Cortex of kidney (tissue), 1 donor: ENCODE results near the gene P4HA2.

Experiments used
- DNase-seq: peaks from one replicate; lab custom pipeline; 2025; lab: John Stamatoyannopoulos, UW

P4HA2 gene

DNA sequence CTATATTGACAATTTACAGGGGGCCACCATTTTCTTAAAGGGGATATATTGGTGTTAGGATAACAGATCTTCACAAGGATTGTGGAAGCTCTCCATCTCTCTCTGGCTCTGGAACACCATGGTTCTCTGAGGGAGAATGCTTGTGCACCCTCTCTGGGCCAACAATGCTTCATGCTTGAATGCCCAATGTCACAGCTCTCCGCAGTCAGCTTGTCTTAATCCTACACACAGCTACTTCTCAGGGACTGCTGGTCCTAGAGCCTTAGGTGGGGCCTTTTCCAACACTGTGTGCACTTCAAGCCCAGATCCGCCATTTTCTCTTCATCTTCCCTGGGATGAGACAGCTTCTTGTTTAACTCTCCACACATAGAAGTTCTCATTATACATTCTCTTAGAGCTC lies 22.9 kb upstream of the P4HA2 start:
- no peak for DNase-seq

DNA sequence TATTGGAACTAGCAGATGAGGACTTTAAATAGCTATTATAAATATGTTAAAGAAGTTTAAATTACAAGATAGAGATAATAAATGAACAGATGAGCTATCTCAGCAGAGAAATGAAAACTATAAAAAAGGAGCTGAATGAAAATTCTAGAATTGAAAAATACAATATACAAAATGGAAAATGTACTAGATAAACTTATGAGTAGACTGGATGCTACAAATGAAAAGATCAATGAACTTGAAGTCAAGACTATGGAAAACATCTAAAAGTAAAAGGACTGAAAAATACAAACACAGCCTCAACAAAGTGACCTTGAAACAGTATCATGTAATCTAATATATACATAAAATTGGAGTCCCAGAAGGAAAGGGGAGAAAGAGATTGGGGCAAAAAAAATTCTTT lies 19.2 kb upstream of the P4HA2 start:
- DNase-seq: no peak

DNA sequence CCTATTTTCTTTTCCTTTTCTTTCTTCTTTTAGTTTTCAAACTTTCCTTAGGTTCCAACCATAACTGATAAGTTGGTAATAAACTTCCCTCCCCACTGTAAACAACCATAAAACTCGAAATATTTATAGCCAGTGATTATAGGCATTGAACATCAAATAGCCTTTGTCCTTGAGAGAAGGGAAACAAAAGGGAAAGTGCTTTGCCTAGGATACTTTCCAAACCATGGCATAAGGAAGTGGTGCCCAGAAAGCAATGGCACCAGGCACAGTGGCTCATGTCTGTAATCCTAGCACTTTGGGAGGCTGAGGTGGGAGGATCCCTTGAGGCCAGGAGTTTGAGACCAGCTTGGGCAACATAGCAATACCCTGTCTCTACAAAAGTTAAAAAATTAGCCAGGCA lies 17.9 kb upstream of the P4HA2 start:
- no peak for DNase-seq

DNA sequence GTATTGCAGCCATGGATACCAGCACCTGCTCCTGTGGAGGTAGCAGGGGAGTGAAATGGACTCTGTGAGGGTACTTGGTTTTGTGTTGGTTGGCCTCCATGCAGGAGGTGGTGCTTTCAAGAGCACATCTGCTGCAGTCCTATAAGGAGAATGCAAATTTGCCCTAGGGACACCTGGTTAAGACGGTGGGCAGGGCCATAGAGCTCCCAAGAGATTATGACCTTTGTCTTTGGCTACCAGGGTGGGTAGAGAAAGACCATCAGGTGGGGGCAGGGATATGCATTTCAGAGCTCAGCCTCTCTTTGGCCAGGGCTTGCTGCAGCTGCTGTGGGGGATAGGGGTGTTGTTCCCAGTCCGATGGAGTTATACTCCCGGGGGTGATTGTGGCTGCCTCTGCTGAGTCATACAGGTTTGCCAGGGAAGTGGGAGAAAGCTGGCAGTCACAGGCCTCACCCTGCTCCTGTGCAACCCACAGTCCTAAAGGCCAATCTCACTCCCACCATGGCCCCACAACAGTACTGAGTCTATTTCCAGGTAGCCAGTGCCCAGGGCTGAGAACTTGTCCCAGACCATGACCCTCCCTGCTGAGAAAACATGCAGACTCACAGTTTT lies 15.8 kb upstream of the P4HA2 start:
- DNase-seq: no peak

DNA sequence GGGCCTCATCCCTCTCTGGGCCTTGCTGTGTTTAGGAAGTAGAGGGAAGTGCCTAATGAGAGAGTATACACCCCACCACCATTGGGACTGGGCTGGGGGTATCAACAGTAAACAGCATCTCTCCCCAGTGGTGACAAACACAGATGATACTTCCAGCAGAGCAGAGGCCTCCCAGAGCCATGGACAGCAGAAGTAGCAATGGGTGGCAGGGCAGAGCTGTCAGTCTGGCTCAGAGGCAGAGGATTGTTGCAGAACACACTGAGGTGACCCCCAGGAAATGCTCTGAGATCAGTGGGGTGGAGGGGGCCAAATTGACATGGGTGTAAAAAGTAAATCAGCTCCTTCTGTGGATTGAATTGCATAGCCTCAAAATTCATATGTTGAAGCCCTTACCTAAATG lies 12.1 kb upstream of the P4HA2 start:
- DNase-seq: no peak

DNA sequence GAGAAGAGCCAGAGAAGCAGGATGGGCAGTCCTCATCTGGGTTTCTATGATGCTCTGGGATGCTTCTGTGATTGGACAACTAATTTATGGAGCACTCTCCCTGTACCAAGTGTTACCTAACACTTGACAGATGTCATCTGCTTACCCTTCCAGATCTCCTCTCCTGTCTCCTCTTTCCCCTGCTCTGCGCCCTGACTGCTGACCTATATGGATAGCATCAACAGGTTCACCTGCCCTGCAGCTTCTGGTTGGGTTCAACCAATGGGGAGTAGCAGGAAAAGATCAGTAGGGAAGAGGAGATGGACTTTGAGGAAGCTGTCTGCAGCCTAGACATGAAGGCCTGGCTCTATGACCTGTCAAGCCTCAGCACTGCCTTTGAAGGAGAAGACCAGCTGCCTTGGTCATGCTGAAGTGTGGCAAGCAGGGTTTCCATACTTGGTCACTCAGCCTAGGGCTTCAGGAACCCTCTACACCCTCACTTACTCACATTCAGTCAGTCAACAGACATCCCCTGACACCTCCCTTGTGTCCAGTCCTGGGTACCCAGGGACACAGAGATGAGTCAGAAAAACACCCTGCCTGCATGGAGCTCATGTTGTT lies 11.3 kb upstream of the P4HA2 start:
- DNase-seq: no peak

DNA sequence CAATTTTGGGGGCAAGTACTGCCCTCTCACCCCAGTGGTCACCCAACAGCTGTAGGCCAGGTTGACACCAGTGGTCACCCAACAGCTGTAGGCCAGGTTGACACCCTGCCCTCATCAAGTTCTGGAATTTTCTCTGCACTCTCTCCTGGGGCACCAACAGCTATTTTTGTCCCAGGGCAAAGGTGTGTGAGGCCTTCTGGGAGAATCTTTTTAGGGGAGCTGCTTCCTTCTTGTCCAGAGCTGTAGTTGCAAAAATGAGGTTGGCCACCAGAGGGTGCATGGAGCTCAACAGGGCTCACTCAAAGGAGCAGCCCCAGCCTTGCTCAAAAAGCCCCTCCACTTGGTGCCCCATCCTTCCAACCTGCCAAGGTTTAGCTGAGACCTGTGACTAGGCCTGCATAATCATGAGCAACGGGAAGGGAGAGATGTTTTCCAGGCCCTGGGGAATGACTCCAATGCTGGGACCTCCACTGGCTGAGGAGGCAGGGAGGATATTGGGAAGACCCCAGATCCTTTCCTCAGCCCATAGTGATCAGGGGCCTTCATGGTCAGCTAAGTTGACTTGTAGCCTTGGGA lies 10.6 kb upstream of the P4HA2 start:
- DNase-seq: no peak

DNA sequence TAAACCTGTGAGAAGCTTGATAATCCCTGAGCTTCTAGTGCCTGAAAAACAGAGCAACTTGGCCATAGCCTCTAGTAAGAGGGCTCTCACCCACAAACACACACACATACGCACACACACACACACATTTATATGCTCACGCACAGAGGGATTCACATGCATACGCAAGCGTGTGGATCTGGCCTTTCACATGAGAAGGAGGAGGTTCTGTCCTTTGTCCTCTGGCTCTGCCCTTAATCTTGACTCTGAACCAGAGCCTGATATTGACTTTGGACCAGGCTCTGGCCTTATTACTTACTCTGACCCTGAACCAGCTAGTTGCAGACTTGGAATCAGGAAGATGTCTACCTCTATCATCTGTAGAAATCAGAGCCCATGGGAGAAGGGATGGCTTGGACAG lies 10.0 kb upstream of the P4HA2 start:
- DNase-seq: no peak

DNA sequence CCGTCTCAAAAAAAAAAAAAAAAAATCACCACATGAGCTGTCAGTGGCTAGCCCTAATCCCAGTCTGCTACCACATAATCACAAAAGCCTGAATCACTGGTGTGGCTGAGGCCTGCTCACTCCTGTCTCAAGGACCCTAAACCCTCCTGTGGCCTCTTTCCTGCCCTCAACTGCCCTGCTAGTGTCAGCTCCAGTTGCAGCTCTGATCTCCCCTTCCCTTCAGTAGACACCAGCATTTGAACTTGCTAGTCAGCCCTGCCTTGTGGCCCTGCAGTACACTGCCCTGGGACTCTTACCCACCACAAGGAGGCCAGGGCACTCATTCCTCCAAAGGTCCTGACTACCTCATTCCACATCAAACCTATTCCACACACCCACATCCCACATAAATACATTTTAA lies 9.5 kb upstream of the P4HA2 start:
- no peak for DNase-seq

DNA sequence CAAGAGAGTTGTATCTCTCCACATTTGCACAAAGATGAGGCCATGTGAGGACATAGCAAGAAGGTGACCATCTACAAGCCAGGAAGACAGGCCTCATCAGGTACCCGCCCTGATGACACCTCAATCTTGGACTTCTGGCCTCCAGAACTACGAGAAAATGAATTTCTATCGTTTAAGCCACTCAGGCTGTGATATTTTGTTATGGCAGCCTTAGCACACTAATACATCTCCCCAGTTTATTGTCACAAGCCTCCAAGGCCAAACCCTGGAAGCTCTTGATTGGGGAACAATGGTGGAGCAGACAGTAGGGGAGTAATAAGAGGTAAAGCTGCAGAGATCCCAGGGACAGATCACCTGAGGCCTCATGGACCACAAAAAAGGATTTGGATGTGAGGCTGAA lies 7.7 kb upstream of the P4HA2 start:
- DNase-seq: no peak

DNA sequence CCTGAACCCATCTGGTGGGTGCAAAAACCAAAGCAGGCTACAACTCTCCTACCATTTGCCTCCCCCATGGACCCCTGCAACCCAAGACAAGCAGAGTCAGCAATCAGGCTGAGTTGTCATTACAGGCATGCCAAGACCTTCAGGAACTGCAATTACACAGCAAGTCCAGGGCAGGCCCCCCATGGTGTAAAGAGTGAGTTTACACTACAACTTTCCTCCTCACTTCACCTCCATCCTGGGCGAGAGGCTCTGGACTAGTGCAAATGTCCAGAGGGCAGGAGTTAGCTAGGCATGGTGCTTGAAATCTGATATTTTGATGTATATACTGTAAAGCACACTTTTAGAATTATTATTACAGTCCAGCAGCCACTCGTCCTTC lies 7.0 kb upstream of the P4HA2 start:
- DNase-seq: no peak

DNA sequence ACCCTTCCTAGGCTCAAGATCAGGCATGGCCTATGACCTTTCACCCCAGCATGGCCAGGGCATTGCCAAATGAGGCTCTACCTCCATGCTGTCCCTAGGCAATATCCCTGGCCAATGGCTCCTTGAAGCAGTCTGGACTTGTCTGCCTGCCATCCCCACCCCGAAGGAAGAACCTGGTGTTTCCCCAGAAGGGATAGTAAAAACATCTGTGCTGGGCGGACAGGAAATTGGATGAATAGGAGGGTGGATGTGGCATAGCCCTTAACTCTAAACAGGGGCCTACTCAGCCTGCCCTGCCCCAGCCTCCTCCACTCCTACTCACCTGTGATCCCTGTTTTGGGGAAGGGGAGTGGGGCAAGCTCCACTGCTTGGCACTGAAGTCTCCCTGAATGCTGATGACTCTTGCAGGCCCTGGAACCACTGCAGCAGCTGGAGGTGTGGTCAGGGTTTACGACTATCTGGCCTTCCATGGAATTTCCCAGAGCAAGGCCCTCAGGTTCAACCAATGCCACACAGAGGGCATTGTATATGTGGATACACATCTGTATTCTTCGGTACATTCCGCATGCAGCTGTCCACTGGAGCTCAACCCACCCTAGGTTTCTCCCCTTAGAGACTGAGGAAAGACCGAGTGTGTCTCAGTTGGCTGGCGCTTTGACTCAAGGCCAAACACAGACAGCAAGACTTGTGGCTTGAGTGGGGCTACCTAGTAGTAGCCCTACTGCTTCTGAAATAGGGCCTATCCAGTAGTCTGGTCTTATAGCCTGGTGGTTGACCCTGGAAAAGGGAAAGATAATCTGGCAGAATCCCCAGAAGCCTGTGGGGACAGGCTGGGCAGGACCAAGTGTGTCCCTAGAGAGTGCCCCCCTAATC lies 6.4 kb upstream of the P4HA2 start:
- no peak for DNase-seq

DNA sequence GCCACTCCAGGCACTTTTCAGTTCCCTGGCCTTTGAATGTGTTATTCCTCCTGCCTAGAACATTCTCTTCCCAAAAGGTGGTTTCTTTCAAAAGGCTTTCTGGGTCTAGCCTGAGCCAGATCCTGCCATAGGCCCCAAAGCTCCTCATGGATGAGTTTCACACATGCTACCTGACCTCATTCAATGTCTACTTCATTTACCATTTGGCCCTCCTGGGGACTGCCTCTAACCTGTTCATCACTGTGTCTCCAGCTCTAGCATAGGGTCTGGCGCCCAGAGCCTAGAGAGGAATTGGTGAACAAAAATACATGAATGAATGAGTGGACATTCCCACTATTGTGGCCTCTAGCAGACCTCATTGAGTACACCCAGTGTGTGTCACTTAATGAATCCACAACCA lies 5.4 kb upstream of the P4HA2 start:
- no peak for DNase-seq

DNA sequence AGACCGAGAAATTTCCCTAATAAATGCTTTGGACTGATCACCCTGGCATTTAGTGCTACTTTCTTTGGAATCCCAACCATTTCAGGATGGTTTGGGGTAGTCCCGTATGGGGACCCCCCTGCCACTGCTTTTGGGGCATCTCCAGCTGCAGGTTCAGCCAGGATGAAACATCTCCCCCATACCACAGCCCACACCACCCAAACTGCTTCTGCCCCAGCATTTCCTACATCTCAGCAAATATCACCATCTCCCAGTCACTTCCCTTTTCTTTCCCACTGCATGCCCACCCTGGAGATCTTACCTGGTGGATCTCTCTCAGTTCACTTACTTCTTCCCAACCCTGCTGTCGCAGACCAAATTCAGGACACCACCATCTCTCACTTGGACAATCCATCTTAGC lies 4.8 kb upstream of the P4HA2 start:
- no peak for DNase-seq

DNA sequence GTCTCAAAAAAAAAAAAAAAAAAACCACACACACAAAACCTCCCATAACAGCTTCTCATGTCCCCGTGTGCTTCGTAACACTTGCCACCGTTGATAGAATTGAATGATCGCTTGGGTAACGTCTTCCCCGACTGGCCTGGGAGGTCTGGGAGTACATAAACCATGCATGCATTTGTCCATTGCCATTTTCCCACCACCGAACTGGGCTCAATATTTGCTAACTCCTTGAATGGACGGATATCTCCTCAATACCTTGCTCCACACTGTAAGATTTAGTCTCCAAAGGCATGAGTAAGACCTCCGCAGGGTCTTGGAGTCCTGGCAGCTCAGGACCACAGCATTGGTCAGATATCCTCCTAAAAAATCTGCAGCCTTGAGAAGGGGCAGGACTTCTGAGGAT lies 3.2 kb upstream of the P4HA2 start:
- no peak for DNase-seq

DNA sequence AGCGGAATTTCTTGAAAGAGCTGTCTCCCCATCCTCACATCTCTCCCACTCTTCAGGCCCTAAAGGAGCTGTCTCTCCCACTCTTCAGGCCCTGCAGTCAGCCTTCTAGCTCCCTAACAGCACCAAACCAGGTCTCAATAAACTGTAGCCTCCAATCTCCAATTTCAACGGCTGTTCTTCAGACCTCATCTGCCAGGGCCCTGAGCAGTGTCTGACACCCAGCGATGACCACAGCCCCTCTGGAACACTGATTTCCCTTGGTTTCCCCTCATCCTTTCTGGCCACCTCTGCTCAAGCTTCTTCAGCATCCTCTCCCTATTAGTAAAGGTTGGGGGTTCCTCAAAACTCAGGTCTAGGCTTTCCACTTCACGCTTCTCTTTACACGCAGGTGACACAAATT lies 1.6 kb upstream of the P4HA2 start:
- no peak for DNase-seq

DNA sequence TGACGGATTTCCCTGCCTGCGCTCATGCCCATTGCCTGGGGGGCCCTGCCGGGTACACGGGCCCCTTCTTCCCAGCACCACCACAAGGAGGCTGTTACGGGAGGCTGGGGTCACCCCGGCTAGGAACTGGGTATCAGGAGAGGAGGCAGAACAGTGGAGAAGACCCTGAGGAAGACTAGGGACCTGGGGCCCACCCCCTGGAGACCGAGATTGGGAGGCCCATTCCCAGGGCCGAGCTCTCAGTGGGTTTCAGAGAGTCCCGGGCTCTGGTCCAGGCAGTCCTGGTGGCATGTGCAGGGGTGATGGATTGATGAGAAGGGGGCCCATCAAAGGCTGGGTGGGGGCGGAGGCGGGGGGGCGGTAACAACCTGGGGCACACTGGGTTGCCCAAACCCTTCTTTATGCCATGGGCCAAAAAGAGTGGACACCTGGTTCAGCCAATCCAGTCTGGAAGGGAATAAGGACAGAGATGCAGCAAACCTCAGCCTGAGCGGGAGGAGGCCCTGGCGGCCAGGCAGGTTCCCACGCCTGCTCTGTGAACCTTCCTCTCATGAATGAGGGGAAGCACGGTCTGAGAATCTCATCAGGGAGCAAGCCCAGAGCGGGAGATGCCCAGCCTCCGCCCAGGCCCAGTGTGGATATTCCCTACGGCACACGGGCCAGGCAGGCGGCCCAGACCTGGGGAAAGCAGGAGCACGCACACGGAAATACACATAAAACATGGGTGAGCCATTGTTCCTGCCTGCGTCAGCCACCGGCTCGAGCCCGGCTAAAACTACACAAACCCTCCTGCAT lies 785 bp upstream of the P4HA2 start:
- DNase-seq: no peak

DNA sequence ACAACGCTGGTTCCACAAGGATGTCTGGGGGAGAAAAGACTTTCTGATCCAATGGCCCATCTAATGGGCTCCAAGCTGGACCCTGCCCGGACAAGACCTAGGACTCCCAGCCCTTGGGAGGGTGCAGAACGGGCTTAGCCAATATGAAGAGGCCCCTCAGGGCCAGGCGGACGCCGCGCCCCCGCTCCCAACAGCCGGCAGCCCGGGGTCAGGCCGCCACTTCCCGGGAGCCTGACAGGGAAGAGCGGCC lies 493 bp downstream of the P4HA2 start:
- DNase-seq: no peak

DNA sequence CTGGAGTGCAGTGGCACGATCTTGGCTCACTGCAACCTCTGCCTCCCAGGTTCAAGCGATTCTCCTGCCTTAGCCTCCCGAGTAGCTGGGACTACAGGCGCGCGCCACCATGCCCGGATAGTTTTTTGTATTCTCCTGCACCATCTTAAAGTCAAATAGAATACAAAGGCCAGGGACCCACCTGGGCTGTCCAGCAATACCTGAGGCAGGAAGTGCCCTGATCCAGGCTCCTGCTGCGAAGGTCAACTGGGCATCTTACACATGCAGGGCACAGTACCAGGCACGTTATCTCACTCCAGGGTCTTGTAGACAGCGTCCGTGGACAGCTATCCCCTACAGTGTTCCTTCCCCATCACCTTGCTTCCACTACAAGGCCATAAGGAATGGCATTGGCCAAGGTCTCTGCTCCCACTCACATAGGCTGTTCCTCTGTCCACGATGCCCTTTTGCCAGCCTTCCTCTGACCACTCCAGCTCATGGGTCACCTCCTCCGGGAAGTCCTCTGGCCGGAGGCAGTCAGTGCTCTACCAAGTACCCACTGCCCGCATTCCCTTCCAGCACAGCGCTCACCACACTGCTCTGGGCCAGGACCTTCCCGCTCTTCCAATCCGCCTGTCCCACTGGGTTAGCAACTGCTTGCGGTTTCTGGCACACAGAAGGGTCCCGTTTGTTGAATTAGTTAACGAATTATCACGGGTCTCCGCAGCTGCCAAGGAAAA lies 978 bp downstream of the P4HA2 start:
- DNase-seq: no peak

DNA sequence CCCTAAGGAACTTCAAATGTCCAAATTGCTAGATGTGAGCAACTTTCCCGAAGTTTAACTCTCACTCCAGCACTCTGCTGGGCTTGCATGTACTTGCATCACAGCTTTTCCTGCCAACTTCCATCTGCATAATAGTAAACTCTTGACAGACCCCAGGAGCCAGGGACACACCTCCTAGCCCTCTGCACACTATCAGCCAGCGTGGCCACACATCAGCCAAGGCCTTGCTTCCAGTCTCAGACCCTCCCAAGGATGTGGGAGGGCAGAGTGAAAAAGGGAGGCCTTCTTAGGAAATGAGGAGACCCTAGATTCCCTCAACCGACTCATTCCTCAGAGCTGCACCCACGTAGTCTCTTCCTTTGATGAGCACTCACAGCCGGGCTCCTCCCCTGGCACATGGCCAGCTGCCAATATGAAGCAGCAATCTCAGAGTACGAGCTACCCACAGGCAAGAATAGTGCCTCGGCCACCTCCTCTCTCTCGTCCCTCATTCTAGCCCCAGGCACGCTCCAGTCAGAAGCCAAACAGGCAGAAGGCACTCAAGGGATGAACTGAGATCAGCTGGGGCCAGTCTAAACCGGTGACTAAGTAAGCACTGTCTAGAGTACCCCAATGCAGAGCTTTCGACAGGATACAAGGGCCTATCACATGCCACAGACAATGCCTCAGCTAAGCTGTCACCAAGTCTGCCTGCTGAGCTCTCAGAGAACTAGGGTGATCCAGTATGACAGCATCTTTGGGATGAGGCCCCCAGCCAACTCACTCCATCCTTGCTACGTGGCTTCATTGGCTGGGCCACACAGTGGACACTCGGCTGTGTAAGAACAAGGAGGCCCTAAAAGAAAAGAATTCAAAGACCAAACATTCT lies 2.3 kb downstream of the P4HA2 start:
- DNase-seq: no peak

DNA sequence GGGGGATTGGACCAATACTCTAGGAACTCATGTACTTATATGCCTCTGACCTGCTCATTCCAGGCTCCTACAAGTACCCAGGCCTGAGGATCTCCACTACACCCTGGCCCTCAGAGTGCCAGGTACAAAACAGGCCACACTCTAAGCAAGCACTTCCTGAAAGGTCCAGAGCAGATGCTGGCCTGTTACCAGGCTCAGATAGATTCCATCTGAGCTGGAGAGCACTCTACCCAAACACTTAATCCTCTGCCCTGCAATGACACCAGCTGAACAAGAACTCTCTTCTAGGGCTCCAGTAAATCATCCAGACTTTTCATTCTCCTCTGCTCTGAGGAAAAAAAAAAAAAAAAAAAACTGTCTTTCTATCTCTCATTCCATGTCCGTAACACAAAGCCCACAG lies 2.9 kb downstream of the P4HA2 start:
- no peak for DNase-seq
